HG03575 (cell line): ENCODE measurements around the gene ASCL2.

ENCODE experiments used
- ATAC-seq: cut with Tn5 transposase; IDR thresholded peaks from one replicate; pipeline ENCODE4 v1.9.1; 2021; ENCODE audit not compliant: unreplicated experiment, insufficient number of reproducible peaks, low FRiP score; ENCODE audit errors: extremely low read depth

ASCL2 gene

GRCh38 chr11:2263724-2264360 is 6.5 kb downstream of the ASCL2 start:
- no peak for ATAC-seq

GRCh38 chr11:2263071-2263565 is 7.3 kb downstream of the ASCL2 start:
- no peak for ATAC-seq

- no peak for ATAC-seq
These were observed 7.9 kb downstream of the ASCL2 start for GRCh38 chr11:2262301-2263070.

- ATAC-seq = no peak
These were observed 8.8 kb downstream of the ASCL2 start for GRCh38 chr11:2261436-2262230.

GRCh38 chr11:2260491-2261364 is 9.7 kb downstream of the ASCL2 start:
- no peak for ATAC-seq

- no peak for ATAC-seq
These were observed 10.4 kb downstream of the ASCL2 start for GRCh38 chr11:2259897-2260451.

- ATAC-seq = no peak
These were observed 10.9 kb downstream of the ASCL2 start for GRCh38 chr11:2259466-2259830.

- no peak for ATAC-seq
These were observed 11.6 kb downstream of the ASCL2 start for GRCh38 chr11:2258501-2259465.

GRCh38 chr11:2256951-2257700 is 13.3 kb downstream of the ASCL2 start:
- no peak for ATAC-seq

- no peak for ATAC-seq
These were observed 14.0 kb downstream of the ASCL2 start for GRCh38 chr11:2256293-2256913.

- ATAC-seq = no peak
These were observed 18.4 kb downstream of the ASCL2 start for GRCh38 chr11:2252018-2252417.

GRCh38 chr11:2251138-2251537 is 19.2 kb downstream of the ASCL2 start:
- no peak for ATAC-seq

GRCh38 chr11:2250485-2250884 is 19.9 kb downstream of the ASCL2 start:
- ATAC-seq = no peak

GRCh38 chr11:2250041-2250440 is 20.3 kb downstream of the ASCL2 start:
- ATAC-seq = no peak

- ATAC-seq = no peak
These were observed 21.0 kb downstream of the ASCL2 start for GRCh38 chr11:2249189-2249916.

GRCh38 chr11:2248762-2249161 is 21.6 kb downstream of the ASCL2 start:
- no peak for ATAC-seq
